Neural cell (in vitro differentiated cells): ENCODE data around the gene PTPRN2. TPM values are rescaled to one million over a fixed set of nuclear protein-coding genes. Genes with fewer than 3 reads are reported as not detected.
A peak's percentile ranks its signal among the peaks of the same experiment; 100 is the strongest.

Experiments
- H2AFZ ChIP-seq: fragments of 200-600, 300-800 bp; sonication (generic), shearing (Covaris generic); 2 replicates; pipeline ENCODE4 v1.6.0; 2014; ENCODE audit warnings: low read depth, mild to moderate bottlenecking, antibody characterized with exemption, low read length, moderate library complexity
- H3F3A ChIP-seq: fragments of 200-600 bp; shearing (Covaris generic); 2 replicates; pipeline ENCODE4 v1.6.1; 2016; ENCODE audit warnings: mild to moderate bottlenecking, moderate library complexity, mixed read lengths, antibody characterized with exemption, low read length; ENCODE audit not compliant: insufficient read depth, poor library complexity, severe bottlenecking
- H3K27ac ChIP-seq: fragments of 200-600, 300-800 bp; sonication (generic), shearing (Covaris generic); 2 replicates; pipeline ENCODE4 v1.5.1; 2014; ENCODE audit warnings: mild to moderate bottlenecking, low read length, moderate library complexity
- H3K27me3 ChIP-seq: fragments of 300-800, 200-600 bp; sonication (generic), shearing (Covaris generic); 2 replicates; pipeline ENCODE4 v1.6.0; 2014; ENCODE audit warnings: mild to moderate bottlenecking, low read depth, low read length, moderate library complexity; ENCODE audit not compliant: insufficient read depth
- H3K36me3 ChIP-seq: fragments of 300-800, 200-600 bp; sonication (generic), shearing (Covaris generic); 2 replicates; pipeline ENCODE4 v1.5.1; 2014; ENCODE audit warnings: mild to moderate bottlenecking, antibody characterized with exemption, low read length, moderate library complexity; ENCODE audit not compliant: insufficient read depth
- H3K4me2 ChIP-seq: fragments of 300-800, 200-600 bp; sonication (generic), shearing (Covaris generic); 2 replicates; pipeline ENCODE4 v1.6.0; 2014; ENCODE audit warnings: mild to moderate bottlenecking, low read length
- H3K4me3 ChIP-seq: fragments of 300-800, 200-600 bp; sonication (generic), shearing (Covaris generic); 2 replicates; pipeline ENCODE4 v1.5.1; 2014; ENCODE audit warnings: mild to moderate bottlenecking, low read length, moderate library complexity
- H3K79me2 ChIP-seq: fragments of 200-600 bp; shearing (Covaris generic); replicated peaks from 2 replicates; pipeline ENCODE4 v1.6.0; 2014; ENCODE audit warnings: mild to moderate bottlenecking, low read length, moderate library complexity; ENCODE audit not compliant: insufficient read depth
- H3K9ac ChIP-seq: fragments of 300-800, 200-600 bp; sonication (generic), shearing (Covaris generic); 2 replicates; pipeline ENCODE4 v1.6.1; 2016; ENCODE audit warnings: mild to moderate bottlenecking, low read length, mixed read lengths
- H3K9me2 ChIP-seq: fragments of 200-600 bp; shearing (Covaris generic); 2 replicates; pipeline ENCODE4 v1.6.1; 2016; ENCODE audit warnings: mild to moderate bottlenecking, low read length, mixed read lengths; ENCODE audit not compliant: insufficient read depth
- H3K9me3 ChIP-seq: fragments of 200-600, 300-800 bp; sonication (generic), shearing (Covaris generic); 2 replicates; pipeline ENCODE4 v1.6.1; 2016; ENCODE audit warnings: mild to moderate bottlenecking, mixed run types, low read length, moderate library complexity, mixed read lengths
- H4K20me1 ChIP-seq: fragments of 200-600 bp; shearing (Covaris generic); 2 replicates; pipeline ENCODE4 v1.6.1; 2016; ENCODE audit warnings: mild to moderate bottlenecking, mixed run types; ENCODE audit not compliant: insufficient read depth
- EP300 ChIP-seq: fragments of 450-650 bp; conservative IDR thresholded peaks from 2 replicates; pipeline ENCODE4 v1.6.1; 2014; ENCODE audit warnings: antibody characterized with exemption, mild to moderate bottlenecking, moderate library complexity; ENCODE audit not compliant: poor library complexity, severe bottlenecking
- MXI1 ChIP-seq: fragments of 450-650 bp; conservative IDR thresholded peaks from 2 replicates; pipeline ENCODE4 v1.6.1; 2014; ENCODE audit warnings: antibody characterized with exemption, mild to moderate bottlenecking; ENCODE audit not compliant: poor library complexity, severe bottlenecking
- POLR2AphosphoS5 ChIP-seq: IDR thresholded peaks from 2 replicates; pipeline ENCODE4 v1.6.1; 2012
- RAD21 ChIP-seq: fragments of 450-650 bp; conservative IDR thresholded peaks from 2 replicates; pipeline ENCODE4 v1.6.1; 2014; ENCODE audit warnings: antibody characterized with exemption, mild to moderate bottlenecking, moderate library complexity
- SMC3 ChIP-seq: fragments of 450-650 bp; conservative IDR thresholded peaks from 2 replicates; pipeline ENCODE4 v1.6.1; 2014; ENCODE audit warnings: antibody characterized with exemption, mild to moderate bottlenecking, moderate library complexity; ENCODE audit not compliant: poor library complexity
- TAF1 ChIP-seq: IDR thresholded peaks from 2 replicates; pipeline ENCODE4 v1.6.1; 2012; ENCODE audit warnings: low read depth
- polyA plus RNA-seq: library from polyadenylated mRNA; depleted of rRNA; stranded (reverse); fragments of >200 nt; gene quantifications from 2 replicates; pipeline ENCODE4 v1.2.3, GENCODE V29; 2014
- TF ChIP-seq, protein P1 (sequence below): IDR thresholded peaks from 2 replicates; pipeline ENCODE4 v1.6.1; 2012; ENCODE audit warnings: borderline replicate concordance

The PTPRN2 gene
- polyA plus RNA-seq, 1 donor from 2014 or later: 31.0 TPM

DNA sequence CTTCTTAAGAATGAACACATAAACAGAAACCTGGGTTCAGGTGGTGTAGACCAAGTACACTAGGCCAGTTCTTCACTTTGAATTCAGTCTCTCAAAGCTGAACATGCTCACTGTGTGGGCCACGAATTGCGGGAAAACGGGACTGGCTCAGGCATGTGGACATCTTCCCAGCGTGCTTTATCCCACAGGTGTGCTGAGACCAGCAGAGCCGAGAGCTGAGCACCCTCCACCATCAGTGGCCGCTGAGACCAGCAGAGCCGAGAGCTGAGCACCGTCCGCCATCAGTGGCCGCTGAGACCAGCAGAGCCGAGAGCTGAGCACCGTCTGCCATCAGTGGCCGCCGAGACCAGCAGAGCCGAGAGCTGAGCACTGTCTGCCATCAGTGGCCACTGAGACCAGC is 985.5 kb downstream of the PTPRN2 start:
- H2AFZ ChIP-seq: no peak overlapping the region
- H3K9me2 ChIP-seq: no peaks in the 10 kb centered on the region
- peaks cover 4% of the 10 kb centered on the region for H3F3A ChIP-seq
- no peak overlapping the region for H3K4me3 ChIP-seq
- no peaks in the 10 kb centered on the region for H3K27me3 ChIP-seq
- no peaks in the 10 kb centered on the region for H4K20me1 ChIP-seq
- peaks cover 9% of the 10 kb centered on the region for H3K79me2 ChIP-seq
- no peak overlapping the region for H3K4me2 ChIP-seq
- no peak overlapping the region for H3K9ac ChIP-seq
- H3K36me3 ChIP-seq: no peaks in the 10 kb centered on the region
- no peaks in the 10 kb centered on the region for H3K9me3 ChIP-seq
- peak overlapping the region; percentile 73 for H3K27ac ChIP-seq
- peak; percentile 2 for TF ChIP-seq POLR2AphosphoS5
- TF ChIP-seq EP300: no peak

DNA sequence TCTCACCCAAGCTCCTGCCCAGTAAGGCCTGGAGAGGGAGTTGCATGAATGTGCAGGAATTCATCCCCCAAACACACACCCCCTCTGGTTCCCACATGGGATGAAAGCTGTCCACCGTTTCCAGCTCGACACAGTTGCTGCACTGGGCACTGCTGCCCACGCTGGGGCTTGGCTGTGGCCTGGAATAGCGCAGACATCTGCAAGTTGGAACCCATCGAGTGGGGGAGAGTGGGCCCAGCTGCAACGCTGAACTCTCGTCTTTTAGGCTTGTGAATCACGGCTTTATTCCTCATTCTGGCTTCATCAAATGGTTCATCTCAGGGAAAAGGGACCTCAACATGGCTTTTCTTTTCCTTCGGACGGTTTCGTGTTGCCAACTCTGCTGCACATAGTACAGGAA is 986.1 kb downstream of the PTPRN2 start:
- H3K27ac ChIP-seq: peak overlapping the region; percentile 73
- peak overlapping the region; percentile 36 for H3K9ac ChIP-seq
- peak overlapping the region; percentile 26 for H3K4me3 ChIP-seq
- H3K79me2 ChIP-seq: peaks cover 9% of the 10 kb centered on the region
- no peak overlapping the region for H3K4me2 ChIP-seq
- H3K9me2 ChIP-seq: no peaks in the 10 kb centered on the region
- H3K9me3 ChIP-seq: no peaks in the 10 kb centered on the region
- no peaks in the 10 kb centered on the region for H4K20me1 ChIP-seq
- no peaks in the 10 kb centered on the region for H3K27me3 ChIP-seq
- peaks cover 4% of the 10 kb centered on the region for H3F3A ChIP-seq
- no peak overlapping the region for H2AFZ ChIP-seq
- TF ChIP-seq SMC3: peak; percentile 9
- no peak for TF ChIP-seq TAF1
- no peaks in the 10 kb centered on the region for H3K36me3 ChIP-seq

DNA sequence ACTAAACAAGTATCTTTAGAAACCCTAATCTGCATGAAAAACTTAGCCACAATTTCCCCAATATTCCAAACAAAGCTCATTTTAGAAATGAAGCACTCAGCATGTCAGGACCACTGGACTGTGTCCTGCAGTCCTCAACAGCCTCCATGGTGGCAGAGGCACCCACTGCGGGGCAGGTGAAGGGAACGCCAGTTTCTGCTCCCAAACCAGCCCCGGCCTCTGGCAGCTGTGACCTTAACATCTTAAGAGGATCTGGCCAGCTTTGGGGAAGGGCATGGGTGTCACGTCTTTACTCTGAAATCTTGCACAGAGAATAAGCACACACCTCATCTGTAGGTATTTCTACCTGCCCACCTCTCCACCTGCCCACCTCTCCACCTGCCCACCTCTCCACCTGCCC is 988.1 kb downstream of the PTPRN2 start:
- H3K9me3 ChIP-seq: no peaks in the 10 kb centered on the region
- H3K36me3 ChIP-seq: no peaks in the 10 kb centered on the region

More for the DNA sequence above, 988.1 kb downstream of the PTPRN2 start:
- Histone ChIP-seq H3K4me2 (no peak overlapping the region), H3F3A (peaks cover 4% of the 10 kb centered on the region), H3K9me2 (no peaks in the 10 kb centered on the region), H3K79me2 (peaks cover 9% of the 10 kb centered on the region), H2AFZ (no peak overlapping the region), H3K27me3 (no peaks in the 10 kb centered on the region), H3K4me3 (no peak overlapping the region), H3K27ac (peak overlapping the region; percentile 27), H3K9ac (no peak overlapping the region), H4K20me1 (no peaks in the 10 kb centered on the region)
- no peak for TF ChIP-seq SMC3
- TF ChIP-seq, protein P1, sequence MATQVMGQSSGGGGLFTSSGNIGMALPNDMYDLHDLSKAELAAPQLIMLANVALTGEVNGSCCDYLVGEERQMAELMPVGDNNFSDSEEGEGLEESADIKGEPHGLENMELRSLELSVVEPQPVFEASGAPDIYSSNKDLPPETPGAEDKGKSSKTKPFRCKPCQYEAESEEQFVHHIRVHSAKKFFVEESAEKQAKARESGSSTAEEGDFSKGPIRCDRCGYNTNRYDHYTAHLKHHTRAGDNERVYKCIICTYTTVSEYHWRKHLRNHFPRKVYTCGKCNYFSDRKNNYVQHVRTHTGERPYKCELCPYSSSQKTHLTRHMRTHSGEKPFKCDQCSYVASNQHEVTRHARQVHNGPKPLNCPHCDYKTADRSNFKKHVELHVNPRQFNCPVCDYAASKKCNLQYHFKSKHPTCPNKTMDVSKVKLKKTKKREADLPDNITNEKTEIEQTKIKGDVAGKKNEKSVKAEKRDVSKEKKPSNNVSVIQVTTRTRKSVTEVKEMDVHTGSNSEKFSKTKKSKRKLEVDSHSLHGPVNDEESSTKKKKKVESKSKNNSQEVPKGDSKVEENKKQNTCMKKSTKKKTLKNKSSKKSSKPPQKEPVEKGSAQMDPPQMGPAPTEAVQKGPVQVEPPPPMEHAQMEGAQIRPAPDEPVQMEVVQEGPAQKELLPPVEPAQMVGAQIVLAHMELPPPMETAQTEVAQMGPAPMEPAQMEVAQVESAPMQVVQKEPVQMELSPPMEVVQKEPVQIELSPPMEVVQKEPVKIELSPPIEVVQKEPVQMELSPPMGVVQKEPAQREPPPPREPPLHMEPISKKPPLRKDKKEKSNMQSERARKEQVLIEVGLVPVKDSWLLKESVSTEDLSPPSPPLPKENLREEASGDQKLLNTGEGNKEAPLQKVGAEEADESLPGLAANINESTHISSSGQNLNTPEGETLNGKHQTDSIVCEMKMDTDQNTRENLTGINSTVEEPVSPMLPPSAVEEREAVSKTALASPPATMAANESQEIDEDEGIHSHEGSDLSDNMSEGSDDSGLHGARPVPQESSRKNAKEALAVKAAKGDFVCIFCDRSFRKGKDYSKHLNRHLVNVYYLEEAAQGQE: no peak
- no peak for TF ChIP-seq RAD21
- no peak for TF ChIP-seq POLR2AphosphoS5
- no peak for TF ChIP-seq MXI1
